CD14-positive monocyte (primary cell): ENCODE measurements around the gene MERTK. TPM values are rescaled to one million over a fixed set of nuclear protein-coding genes. Genes with fewer than 3 reads are reported as not detected.

Experiments
- DNase-seq, 3 donors: peaks; one replicate each; pipeline ENCODE4 v3.0.0-alpha.2; 2011 to 2022
- H2AFZ ChIP-seq: 2 replicates; pipeline ENCODE4 v1.6.0; 2012; ENCODE audit warnings: mild to moderate bottlenecking, low read depth, low read length, inconsistent platforms; ENCODE audit not compliant: insufficient read depth, poor library complexity, severe bottlenecking
- H3K27ac ChIP-seq, 2 donors: 1 replicate in 1 of 2; 2 replicates in 1 of 2; pipeline ENCODE4 v1.5.1; 2012 to 2013; ENCODE audit warnings: low read length in 2 of 2, control low read depth in 1 of 2, inconsistent platforms in 1 of 2, low read depth in 1 of 2, mild to moderate bottlenecking in 1 of 2
- H3K27me3 ChIP-seq, 2 donors: one replicate each; pipeline versions ENCODE4 v1.6.0 to v1.6.1; 2011 to 2013; ENCODE audit warnings: low read length in 2 of 2; ENCODE audit not compliant: control insufficient read depth in 2 of 2, insufficient read depth in 2 of 2
- H3K36me3 ChIP-seq, 2 donors: replicated peaks in 1 of 2; 1 replicate in 1 of 2; 2 replicates in 1 of 2; pipeline versions ENCODE4 v1.5.1 to v1.6.1; 2012 to 2013; ENCODE audit warnings: low read length in 2 of 2, control low read depth in 1 of 2, inconsistent platforms in 1 of 2, mild to moderate bottlenecking in 1 of 2; ENCODE audit not compliant: insufficient read depth in 2 of 2, control insufficient read depth in 1 of 2
- H3K4me1 ChIP-seq, 2 donors: 1 replicate in 1 of 2; 2 replicates in 1 of 2; pipeline versions ENCODE4 v1.5.1 to v1.6.1; 2012 to 2013; ENCODE audit warnings: low read length in 2 of 2, control low read depth in 1 of 2, inconsistent platforms in 1 of 2, mild to moderate bottlenecking in 1 of 2, moderate library complexity in 1 of 2; ENCODE audit not compliant: insufficient read depth in 2 of 2, control insufficient read depth in 1 of 2
- H3K4me2 ChIP-seq: replicated peaks from 2 replicates; pipeline ENCODE3; 2012; ENCODE audit warnings: low read length, moderate library complexity, mild to moderate bottlenecking; ENCODE audit not compliant: poor library complexity, severe bottlenecking; ENCODE audit errors: extremely low read depth
- H3K4me3 ChIP-seq, 3 experiments: fragments of 200-600 bp in 1 of 3; sonication (generic) in 1 of 3; replicated peaks in 1 of 3; 1 replicate in 2 of 3; 2 replicates in 1 of 3; pipeline ENCODE4 v1.5.1; 2011 to 2013; ENCODE audit warnings: low read length in 3 of 3, mild to moderate bottlenecking in 3 of 3, control low read depth in 2 of 3, low read depth in 2 of 3, inconsistent platforms in 1 of 3, moderate library complexity in 1 of 3
- H3K79me2 ChIP-seq: 2 replicates; pipeline ENCODE4 v1.6.0; 2012; ENCODE audit warnings: mild to moderate bottlenecking, control low read depth, inconsistent platforms, low read length, moderate library complexity; ENCODE audit not compliant: insufficient read depth
- H3K9ac ChIP-seq: 2 replicates; pipeline ENCODE4 v1.6.0; 2017; ENCODE audit warnings: low read length, mild to moderate bottlenecking; ENCODE audit not compliant: insufficient read depth, poor library complexity, severe bottlenecking
- H3K9me3 ChIP-seq, 2 donors: replicated peaks in 1 of 2; 1 replicate in 1 of 2; 2 replicates in 1 of 2; pipeline versions ENCODE4 v1.5.1 to v1.6.1; 2012 to 2013; ENCODE audit warnings: low read length in 2 of 2, control low read depth in 1 of 2; ENCODE audit not compliant: control insufficient read depth in 1 of 2, insufficient read depth in 1 of 2
- H4K20me1 ChIP-seq: 2 replicates; pipeline ENCODE4 v1.6.0; 2012; ENCODE audit warnings: mild to moderate bottlenecking, low read length, control low read depth, moderate library complexity; ENCODE audit not compliant: insufficient read depth
- H3K27ac Mint-ChIP-seq, 7 donors: one replicate each; pipeline ENCODE4 v1.8.0; 2020; ENCODE audit warnings: mild to moderate bottlenecking in 7 of 7, mixed read lengths in 7 of 7, moderate library complexity in 6 of 7, inconsistent platforms in 2 of 7
- H3K27me3 Mint-ChIP-seq, 3 donors: one replicate each; pipeline ENCODE4 v1.8.0; 2021 to 2022; ENCODE audit warnings: low read depth in 3 of 3, mild to moderate bottlenecking in 3 of 3, mixed read lengths in 3 of 3, moderate library complexity in 3 of 3, inconsistent platforms in 1 of 3
- H3K36me3 Mint-ChIP-seq, 2 donors: one replicate each; pipeline ENCODE4 v1.8.0; 2020; ENCODE audit warnings: mixed read lengths in 2 of 2, inconsistent platforms in 1 of 2, mild to moderate bottlenecking in 1 of 2
- H3K4me1 Mint-ChIP-seq: one replicate; pipeline ENCODE4 v1.8.0; 2020; ENCODE audit warnings: mild to moderate bottlenecking, mixed read lengths
- H3K4me3 Mint-ChIP-seq, 2 donors: one replicate each; pipeline ENCODE4 v1.8.0; 2020; ENCODE audit warnings: mild to moderate bottlenecking in 2 of 2, mixed read lengths in 2 of 2, moderate library complexity in 1 of 2
- H3K9me3 Mint-ChIP-seq, 7 donors: one replicate each; pipeline ENCODE4 v1.8.0; 2020 to 2022; ENCODE audit warnings: mixed read lengths in 7 of 7, mild to moderate bottlenecking in 6 of 7, moderate library complexity in 6 of 7, inconsistent platforms in 2 of 7
- WGBS: methylation state at CpG from one replicate; pipeline ENCODE4 v1.1.5; 2013; ENCODE audit warnings: missing lambda C conversion rate; ENCODE audit not compliant: insufficient coverage; 5-methylcytosine and 5-hydroxymethylcytosine counted together
- intact Hi-C, 2 donors: fragments of 100-400 bp; cut with micrococcal nuclease; formaldehyde crosslinking; loops; one replicate each; pipeline versions ENCODE4 v1.15.0 to v1.15.1; 2023
- polyA plus RNA-seq, 3 donors: library from polyadenylated mRNA; depleted of rRNA in 1 of 3; unstranded in 2 of 3; stranded (reverse) in 1 of 3; fragments of 300-500 nt in 2 of 3; fragments of >200 nt in 1 of 3; fragmentation: Illumina TruSeq in 2 of 3; gene quantifications; 1 replicate in 2 of 3; 2 replicates in 1 of 3; pipeline ENCODE4 v1.2.3, GENCODE V29; 2012 to 2021
- TF ChIP-seq, protein P1 (sequence below): fragments of 200-600 bp; IDR thresholded peaks from one replicate; pipeline ENCODE4 v1.8.0; 2022; ENCODE audit warnings: antibody characterized with exemption, mild to moderate bottlenecking

MERTK gene
- polyA plus RNA-seq, 3 donors: 4.1 to 17.0 (median 4.2) TPM

- WGBS: no CpG with 5 or more reads among the region's 5 CpGs
- H3K27ac Mint-ChIP-seq: no peak overlapping the region
- H3K27me3 ChIP-seq: no peaks in the 10 kb centered on the region
Measured at GRCh38 chr2:111936881-111937280, 38.5 kb downstream of the MERTK start.

GRCh38 chr2:111938392-111938791 lies 40.0 kb downstream of the MERTK start:
- Mint-ChIP-seq H3K4me3 (no peak overlapping the region), H3K36me3 (peaks cover 0 to 4% of the 10 kb centered on the region in 2 donors), H3K9me3 (peaks cover 0 to 5% (median 0%) of the 10 kb centered on the region in 7 donors), H3K4me1 (no peaks in the 10 kb centered on the region), H3K27me3 (peaks cover 0 to 3% (median 0%) of the 10 kb centered on the region in 3 donors), H3K27ac (no peak overlapping the region)
- no peaks in the 10 kb centered on the region for H3K36me3 ChIP-seq
- peaks cover 4% of the 10 kb centered on the region for H4K20me1 ChIP-seq
- intact Hi-C loops: no loop called here
- H3K9me3 ChIP-seq: no peaks in the 10 kb centered on the region
- no peak overlapping the region for H3K27ac ChIP-seq
- H3K4me2 ChIP-seq: no peak overlapping the region
- TF ChIP-seq, protein P1, sequence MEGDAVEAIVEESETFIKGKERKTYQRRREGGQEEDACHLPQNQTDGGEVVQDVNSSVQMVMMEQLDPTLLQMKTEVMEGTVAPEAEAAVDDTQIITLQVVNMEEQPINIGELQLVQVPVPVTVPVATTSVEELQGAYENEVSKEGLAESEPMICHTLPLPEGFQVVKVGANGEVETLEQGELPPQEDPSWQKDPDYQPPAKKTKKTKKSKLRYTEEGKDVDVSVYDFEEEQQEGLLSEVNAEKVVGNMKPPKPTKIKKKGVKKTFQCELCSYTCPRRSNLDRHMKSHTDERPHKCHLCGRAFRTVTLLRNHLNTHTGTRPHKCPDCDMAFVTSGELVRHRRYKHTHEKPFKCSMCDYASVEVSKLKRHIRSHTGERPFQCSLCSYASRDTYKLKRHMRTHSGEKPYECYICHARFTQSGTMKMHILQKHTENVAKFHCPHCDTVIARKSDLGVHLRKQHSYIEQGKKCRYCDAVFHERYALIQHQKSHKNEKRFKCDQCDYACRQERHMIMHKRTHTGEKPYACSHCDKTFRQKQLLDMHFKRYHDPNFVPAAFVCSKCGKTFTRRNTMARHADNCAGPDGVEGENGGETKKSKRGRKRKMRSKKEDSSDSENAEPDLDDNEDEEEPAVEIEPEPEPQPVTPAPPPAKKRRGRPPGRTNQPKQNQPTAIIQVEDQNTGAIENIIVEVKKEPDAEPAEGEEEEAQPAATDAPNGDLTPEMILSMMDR: no peak
- H3K27me3 ChIP-seq: no peaks in the 10 kb centered on the region
- no peak for DNase-seq
- H2AFZ ChIP-seq: no peak overlapping the region
- H3K4me3 ChIP-seq: no peak overlapping the region
- H3K4me1 ChIP-seq: no peaks in the 10 kb centered on the region
- H3K79me2 ChIP-seq: no peaks in the 10 kb centered on the region
- H3K9ac ChIP-seq: no peak overlapping the region

More at GRCh38 chr2:111936881-111937280, 38.5 kb downstream of the MERTK start:
- DNase-seq: no peak
- no peak overlapping the region for H3K4me3 ChIP-seq
- Mint-ChIP-seq H3K4me3 (no peak overlapping the region), H3K27me3 (peaks cover 0 to 2% (median 0%) of the 10 kb centered on the region in 3 donors), H3K4me1 (no peaks in the 10 kb centered on the region), H3K36me3 (peaks cover 0 to 4% of the 10 kb centered on the region in 2 donors), H3K9me3 (peaks cover 0 to 5% (median 0%) of the 10 kb centered on the region in 7 donors)
- peaks cover 4% of the 10 kb centered on the region for H4K20me1 ChIP-seq
- H3K4me2 ChIP-seq: no peak overlapping the region
- no peaks in the 10 kb centered on the region for H3K79me2 ChIP-seq
- H3K36me3 ChIP-seq: peaks cover 0 to 5% of the 10 kb centered on the region in 2 donors
- H2AFZ ChIP-seq: no peak overlapping the region
- TF ChIP-seq, protein P1: no peak
- no peaks in the 10 kb centered on the region for H3K4me1 ChIP-seq
- H3K9me3 ChIP-seq: no peaks in the 10 kb centered on the region
- H3K9ac ChIP-seq: no peak overlapping the region
- intact Hi-C loops: no loop called here
- H3K27ac ChIP-seq: no peak overlapping the region
